Endothelial cell of umbilical vein (primary cell): ENCODE measurements around the gene MPST.

Experiments
- EZH2 ChIP-seq: IDR thresholded peaks from 2 replicates; pipeline ENCODE4 v1.6.1; 2012; ENCODE audit warnings: borderline replicate concordance, low read depth, mild to moderate bottlenecking, moderate library complexity, low read length, inconsistent platforms; ENCODE audit not compliant: severe bottlenecking
- GATA2 ChIP-seq: IDR thresholded peaks from 2 replicates; pipeline ENCODE4 v1.7.0; 2011; ENCODE audit warnings: low read depth, mild to moderate bottlenecking, moderate library complexity, mixed read lengths, low read length; ENCODE audit not compliant: insufficient read length, insufficient read depth
- JUN ChIP-seq: IDR thresholded peaks from 2 replicates; pipeline ENCODE4 v1.6.1; 2011; ENCODE audit warnings: borderline replicate concordance, low read depth; ENCODE audit not compliant: insufficient read length, insufficient read depth
- MYC ChIP-seq: IDR thresholded peaks from one replicate; pipeline ENCODE4 v1.6.1; 2011; ENCODE audit warnings: mild to moderate bottlenecking, low read depth, low read length
- POLR2A ChIP-seq: IDR thresholded peaks from 2 replicates; pipeline ENCODE4 v1.6.1; 2012; ENCODE audit warnings: low read depth, mild to moderate bottlenecking, control low read depth, low read length
- POLR2AphosphoS5 ChIP-seq: IDR thresholded peaks from 2 replicates; pipeline ENCODE4 v1.6.1; 2012; ENCODE audit warnings: low read depth, mild to moderate bottlenecking, control low read depth, low read length, moderate library complexity; ENCODE audit not compliant: insufficient read depth
- TF ChIP-seq, protein P1 (sequence below): IDR thresholded peaks from 2 replicates; pipeline ENCODE4 v1.6.1; 2011; ENCODE audit not compliant: insufficient read depth, insufficient read length
- TF ChIP-seq, protein P2 (sequence below), 2 donors: IDR thresholded peaks; 1 replicate in 1 of 2; 2 replicates in 1 of 2; pipeline ENCODE4 v1.5.1; 2011; ENCODE audit warnings: low read length in 2 of 2, mild to moderate bottlenecking in 2 of 2, moderate library complexity in 2 of 2, control low read depth in 1 of 2, inconsistent platforms in 1 of 2, low read depth in 1 of 2; ENCODE audit not compliant: insufficient read depth in 1 of 2; ENCODE audit errors: extremely low read depth in 1 of 2

DNA sequence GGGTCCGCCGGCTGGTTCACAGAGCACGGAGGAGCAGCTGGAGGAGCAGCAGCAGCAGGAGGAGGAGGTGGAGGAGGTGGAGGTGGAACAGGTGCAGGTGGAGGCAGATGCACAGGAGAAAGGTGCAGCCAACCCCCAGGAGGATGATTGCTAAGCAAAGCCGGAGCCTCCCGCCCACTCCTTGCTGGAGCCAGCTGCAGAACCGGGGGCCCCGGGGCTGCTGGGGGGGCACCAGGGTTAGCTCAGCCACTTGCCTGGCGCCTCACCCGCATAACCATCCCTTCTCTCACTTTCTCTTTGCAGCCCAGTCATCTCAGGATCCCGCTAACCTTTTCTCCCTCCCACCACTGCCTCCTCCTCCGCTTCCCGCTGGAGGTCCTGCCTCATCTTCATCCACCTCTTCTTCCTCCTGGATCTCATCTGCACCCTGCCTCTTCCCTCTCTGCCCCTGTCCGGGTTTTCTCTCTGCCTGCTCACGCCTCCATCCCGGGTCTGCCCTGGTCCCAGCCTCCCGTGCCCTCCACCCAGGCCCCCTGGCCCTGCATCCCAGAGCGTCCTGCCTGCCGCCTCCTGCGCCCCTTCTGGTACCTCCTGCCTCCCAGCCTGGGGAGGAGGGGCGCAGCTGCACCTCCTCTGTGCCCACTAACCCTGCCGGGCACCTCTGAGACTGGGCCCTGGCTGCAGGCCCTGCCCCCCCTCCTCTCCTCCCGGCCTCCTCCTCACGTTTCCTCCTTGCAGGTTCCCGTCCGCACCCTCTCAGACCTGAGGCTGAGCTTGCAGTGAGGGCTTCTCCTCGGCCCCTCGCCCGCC, 41.5 kb downstream of the MPST start:
- no peak for TF ChIP-seq POLR2A
- TF ChIP-seq, protein P1, sequence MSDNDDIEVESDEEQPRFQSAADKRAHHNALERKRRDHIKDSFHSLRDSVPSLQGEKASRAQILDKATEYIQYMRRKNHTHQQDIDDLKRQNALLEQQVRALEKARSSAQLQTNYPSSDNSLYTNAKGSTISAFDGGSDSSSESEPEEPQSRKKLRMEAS: no peak
- TF ChIP-seq, protein P2, sequence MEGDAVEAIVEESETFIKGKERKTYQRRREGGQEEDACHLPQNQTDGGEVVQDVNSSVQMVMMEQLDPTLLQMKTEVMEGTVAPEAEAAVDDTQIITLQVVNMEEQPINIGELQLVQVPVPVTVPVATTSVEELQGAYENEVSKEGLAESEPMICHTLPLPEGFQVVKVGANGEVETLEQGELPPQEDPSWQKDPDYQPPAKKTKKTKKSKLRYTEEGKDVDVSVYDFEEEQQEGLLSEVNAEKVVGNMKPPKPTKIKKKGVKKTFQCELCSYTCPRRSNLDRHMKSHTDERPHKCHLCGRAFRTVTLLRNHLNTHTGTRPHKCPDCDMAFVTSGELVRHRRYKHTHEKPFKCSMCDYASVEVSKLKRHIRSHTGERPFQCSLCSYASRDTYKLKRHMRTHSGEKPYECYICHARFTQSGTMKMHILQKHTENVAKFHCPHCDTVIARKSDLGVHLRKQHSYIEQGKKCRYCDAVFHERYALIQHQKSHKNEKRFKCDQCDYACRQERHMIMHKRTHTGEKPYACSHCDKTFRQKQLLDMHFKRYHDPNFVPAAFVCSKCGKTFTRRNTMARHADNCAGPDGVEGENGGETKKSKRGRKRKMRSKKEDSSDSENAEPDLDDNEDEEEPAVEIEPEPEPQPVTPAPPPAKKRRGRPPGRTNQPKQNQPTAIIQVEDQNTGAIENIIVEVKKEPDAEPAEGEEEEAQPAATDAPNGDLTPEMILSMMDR (IDR thresholded peaks at IDR 0.05; ENCODE audit: extremely low read depth in 1 of 2, insufficient read depth in 1 of 2, low read depth in 1 of 2, low read length in 2 of 2): no peak
- TF ChIP-seq EZH2: no peak
- TF ChIP-seq POLR2AphosphoS5: no peak
- TF ChIP-seq MYC: no peak
- TF ChIP-seq GATA2: no peak
- TF ChIP-seq JUN: no peak
